Memory B cell (primary cell): ENCODE data around the gene CFH.
"Not testable (repeated sequence)": the region's sequence is repeated elsewhere in the genome, so short reads cannot be mapped to it uniquely, and the experiment has no call there.

Experiments used
- ATAC-seq: fragments of 150-1000 bp; cut with Tn5 transposase; 2 replicates; pipeline ENCODE4 v1.10.0; 2021; ENCODE audit warnings: low read depth, mild to moderate bottlenecking, moderate library complexity
- DNase-seq, 2 donors: peaks; one replicate each; pipeline ENCODE4 v3.0.0; 2022; ENCODE audit warnings: low spot score in 2 of 2
- H3K27ac Mint-ChIP-seq: one replicate; pipeline ENCODE4 v1.8.0; 2022; ENCODE audit warnings: mild to moderate bottlenecking, moderate library complexity, mixed read lengths
- H3K27me3 Mint-ChIP-seq: one replicate; pipeline ENCODE4 v1.8.0; 2022; ENCODE audit warnings: mixed read lengths
- H3K36me3 Mint-ChIP-seq: one replicate; pipeline ENCODE4 v1.8.0; 2022; ENCODE audit warnings: mild to moderate bottlenecking, mixed read lengths
- H3K4me1 Mint-ChIP-seq: one replicate; pipeline ENCODE4 v1.8.0; 2022; ENCODE audit warnings: mixed read lengths
- H3K4me3 Mint-ChIP-seq: one replicate; pipeline ENCODE4 v1.8.0; 2022; ENCODE audit warnings: mild to moderate bottlenecking, moderate library complexity, mixed read lengths
- H3K9me3 Mint-ChIP-seq: one replicate; pipeline ENCODE4 v1.8.0; 2022; ENCODE audit warnings: mixed read lengths

CFH gene

GRCh38 chr1:196738730-196739129 is 86.9 kb downstream of the CFH start:
- Mint-ChIP-seq H3K4me3 (no peak overlapping the region), H3K4me1 (no peaks in the 10 kb centered on the region), H3K27me3 (no peaks in the 10 kb centered on the region), H3K27ac (no peak overlapping the region), H3K9me3 (peaks cover 11% of the 10 kb centered on the region), H3K36me3 (no peaks in the 10 kb centered on the region)
- no peak for DNase-seq
- no peak for ATAC-seq

- not testable (repeated sequence) for H3K9me3 Mint-ChIP-seq, H3K4me1 Mint-ChIP-seq, ATAC-seq, H3K4me3 Mint-ChIP-seq, H3K27me3 Mint-ChIP-seq, DNase-seq, H3K27ac Mint-ChIP-seq, H3K36me3 Mint-ChIP-seq
Measured at GRCh38 chr1:196743244-196743643, 91.4 kb downstream of the CFH start.

GRCh38 chr1:196765019-196765740 is 113.3 kb downstream of the CFH start:
- not testable (repeated sequence) for DNase-seq, H3K4me1 Mint-ChIP-seq, H3K36me3 Mint-ChIP-seq, H3K27me3 Mint-ChIP-seq, ATAC-seq, H3K27ac Mint-ChIP-seq, H3K9me3 Mint-ChIP-seq, H3K4me3 Mint-ChIP-seq

GRCh38 chr1:196769823-196770222 is 118.0 kb downstream of the CFH start:
- H3K27me3 Mint-ChIP-seq, H3K9me3 Mint-ChIP-seq, ATAC-seq, H3K4me3 Mint-ChIP-seq, DNase-seq, H3K4me1 Mint-ChIP-seq, H3K36me3 Mint-ChIP-seq, H3K27ac Mint-ChIP-seq: not testable (repeated sequence)

- H3K27me3 Mint-ChIP-seq = no peaks in the 10 kb centered on the region
- no peaks in the 10 kb centered on the region for H3K4me1 Mint-ChIP-seq
- no peaks in the 10 kb centered on the region for H3K36me3 Mint-ChIP-seq
- ATAC-seq (no peak), DNase-seq (no peak)
- H3K9me3 Mint-ChIP-seq = no peaks in the 10 kb centered on the region
- H3K4me3 Mint-ChIP-seq = no peak overlapping the region
- no peak overlapping the region for H3K27ac Mint-ChIP-seq
Measured at GRCh38 chr1:196773713-196774112, 121.9 kb downstream of the CFH start.

GRCh38 chr1:196774175-196774574 is 122.3 kb downstream of the CFH start:
- H3K36me3 Mint-ChIP-seq = no peaks in the 10 kb centered on the region
- no peaks in the 10 kb centered on the region for H3K9me3 Mint-ChIP-seq

GRCh38 chr1:196774603-196775002 is 122.8 kb downstream of the CFH start, which contains the start of gene CFHR3:
Gene CFHR3, plus strand, starts transcription at chr1:196774840. Its CDS starts 47 bp downstream, at chr1:196774887.
- no peaks in the 10 kb centered on the region for H3K4me1 Mint-ChIP-seq
- no peaks in the 10 kb centered on the region for H3K9me3 Mint-ChIP-seq
- H3K27ac Mint-ChIP-seq = no peak within 1 kb of the TSS
- no peak for DNase-seq
- no peaks in the 10 kb centered on the region for H3K27me3 Mint-ChIP-seq
- H3K4me3 Mint-ChIP-seq = no peak within 1 kb of the TSS
- H3K36me3 Mint-ChIP-seq = no peaks in the 10 kb centered on the region
- no peak for ATAC-seq

More at GRCh38 chr1:196774175-196774574, 122.3 kb downstream of the CFH start:
- no peaks in the 10 kb centered on the region for H3K4me1 Mint-ChIP-seq
- no peak overlapping the region for H3K27ac Mint-ChIP-seq
- ATAC-seq (no peak), DNase-seq (no peak)
- H3K27me3 Mint-ChIP-seq = no peaks in the 10 kb centered on the region
- no peak overlapping the region for H3K4me3 Mint-ChIP-seq

GRCh38 chr1:196777603-196778002 is 125.8 kb downstream of the CFH start:
- no peak for ATAC-seq

GRCh38 chr1:196779093-196779492 is 127.2 kb downstream of the CFH start:
- no peaks in the 10 kb centered on the region for H3K9me3 Mint-ChIP-seq
- H3K27me3 Mint-ChIP-seq = no peaks in the 10 kb centered on the region
- ATAC-seq (no peak), DNase-seq (no peak)
- no peak overlapping the region for H3K4me3 Mint-ChIP-seq
- H3K36me3 Mint-ChIP-seq = no peaks in the 10 kb centered on the region
- no peaks in the 10 kb centered on the region for H3K4me1 Mint-ChIP-seq
- H3K27ac Mint-ChIP-seq = no peak overlapping the region

More at GRCh38 chr1:196777603-196778002, 125.8 kb downstream of the CFH start:
- Mint-ChIP-seq H3K36me3 (no peaks in the 10 kb centered on the region), H3K9me3 (no peaks in the 10 kb centered on the region), H3K27ac (no peak overlapping the region), H3K4me1 (no peaks in the 10 kb centered on the region), H3K27me3 (no peaks in the 10 kb centered on the region), H3K4me3 (no peak overlapping the region)
- DNase-seq = no peak

- not testable (repeated sequence) for H3K36me3 Mint-ChIP-seq, DNase-seq, H3K27me3 Mint-ChIP-seq, ATAC-seq, H3K4me1 Mint-ChIP-seq, H3K9me3 Mint-ChIP-seq, H3K27ac Mint-ChIP-seq, H3K4me3 Mint-ChIP-seq
Measured at GRCh38 chr1:196791252-196791651, 139.4 kb downstream of the CFH start.

GRCh38 chr1:196794103-196794502 is 142.3 kb downstream of the CFH start:
- H3K4me1 Mint-ChIP-seq, H3K27ac Mint-ChIP-seq, H3K9me3 Mint-ChIP-seq, H3K27me3 Mint-ChIP-seq, H3K36me3 Mint-ChIP-seq, H3K4me3 Mint-ChIP-seq, DNase-seq, ATAC-seq: not testable (repeated sequence)
